Activated CD4-positive, alpha-beta memory T cell treated with anti-CD3 and anti-CD28 coated beads, Interleukin-2, amount 10 ng/mL, durations not matched to agents 7 days and 5 days (primary cell): Measurements from ENCODE around the gene LPXN. TPM values are rescaled to one million over a fixed set of nuclear protein-coding genes. Genes with fewer than 3 reads are reported as not detected.

ENCODE experiments used
- CTCF ChIA-PET: fragments of 350-600 bp; sonication (Branson Sonifier 250); formaldehyde crosslinking; loops from one replicate; lab custom pipeline; 2021; ENCODE audit warnings: antibody characterized with exemption, inconsistent platforms; lab: Charles Lee
- POLR2A ChIA-PET: fragments of 350-600 bp; sonication (Branson Sonifier 250); formaldehyde crosslinking; loops from one replicate; lab custom pipeline; 2021; ENCODE audit warnings: antibody characterized with exemption; lab: Charles Lee
- DNase-seq: peaks from one replicate; pipeline ENCODE4 v3.0.0-alpha.2; 2020
- H3K27ac Mint-ChIP-seq: one replicate; pipeline ENCODE4 v1.8.0; 2021; ENCODE audit warnings: mild to moderate bottlenecking, mixed read lengths
- H3K27me3 Mint-ChIP-seq: one replicate; pipeline ENCODE4 v1.8.0; 2021; ENCODE audit warnings: mixed read lengths
- H3K36me3 Mint-ChIP-seq: one replicate; pipeline ENCODE4 v1.8.0; 2021; ENCODE audit warnings: low read depth, mixed read lengths
- H3K4me1 Mint-ChIP-seq: one replicate; pipeline ENCODE4 v1.8.0; 2021; ENCODE audit warnings: mixed read lengths
- H3K4me3 Mint-ChIP-seq: one replicate; pipeline ENCODE4 v1.8.0; 2021; ENCODE audit warnings: mild to moderate bottlenecking, mixed read lengths
- H3K9me3 Mint-ChIP-seq: one replicate; pipeline ENCODE4 v1.8.0; 2021; ENCODE audit warnings: mixed read lengths
- total RNA-seq, 2 experiments: library from RNA; stranded (reverse); gene quantifications; one replicate each; pipeline ENCODE4 v1.2.3, GENCODE V29; 2021

The LPXN gene
- total RNA-seq: 100 to 1,000 TPM; 137 to 138 TPM

GRCh38 chr11:58575377-58576020, at the start of gene LPXN:
TSS of gene LPXN (minus strand) at chr11:58575856. CDS start at chr11:58575772, 84 bp downstream.
- CTCF ChIA-PET: interaction anchor here (0.8 to 7.9 kb wide), 6 partner anchors 7 to 918 kb away, joined by 3 to 76 read pairs (median 6); partner anchors contain the start of genes CLP1 and DTX4
- Mint-ChIP-seq H3K4me1 (peaks cover 48% of the 10 kb centered on the region), H3K4me3 (peak within 1 kb of the TSS; percentile 90), H3K27me3 (no peaks in the 10 kb centered on the region), H3K27ac (peak within 1 kb of the TSS; percentile 100), H3K36me3 (peaks cover 38% of the 10 kb centered on the region), H3K9me3 (no peaks in the 10 kb centered on the region)
- DNase-seq: peak; percentile 54
- POLR2A ChIA-PET: interaction anchor here (0.6 to 4.4 kb wide), 11 partner anchors 7 to 1066 kb away, joined by 3 to 36 read pairs (median 4); partner anchors contain the start of genes FAM111B and OSBP

GRCh38 chr11:58625086-58625485, 49.4 kb upstream of the LPXN start:
- H3K27me3 Mint-ChIP-seq: no peaks in the 10 kb centered on the region
- ChIA-PET POLR2A (no interaction called here), CTCF (no interaction called here)
- peaks cover 10% of the 10 kb centered on the region for H3K4me1 Mint-ChIP-seq
- DNase-seq: no peak
- H3K36me3 Mint-ChIP-seq: peaks cover 48% of the 10 kb centered on the region
- no peak overlapping the region for H3K4me3 Mint-ChIP-seq
- H3K27ac Mint-ChIP-seq: no peak overlapping the region
- no peaks in the 10 kb centered on the region for H3K9me3 Mint-ChIP-seq

GRCh38 chr11:58622344-58622743, 46.7 kb upstream of the LPXN start, which contains the start of gene CNTF:
TSS of gene CNTF (plus strand) at chr11:58622665. CDS start at chr11:58622753, 88 bp downstream.
- Mint-ChIP-seq H3K4me1 (peaks cover 12% of the 10 kb centered on the region), H3K27ac (no peak within 1 kb of the TSS), H3K36me3 (peaks cover 70% of the 10 kb centered on the region), H3K9me3 (no peaks in the 10 kb centered on the region), H3K4me3 (no peak within 1 kb of the TSS), H3K27me3 (no peaks in the 10 kb centered on the region)
- POLR2A ChIA-PET: interaction anchor here (1.3 kb wide), 1 partner anchor 45 kb away, joined by 3 read pairs; no protein-coding TSS in a partner anchor
- CTCF ChIA-PET: no interaction called here
- DNase-seq: no peak

GRCh38 chr11:58621586-58622262, 46.1 kb upstream of the LPXN start:
- H3K27me3 Mint-ChIP-seq: no peaks in the 10 kb centered on the region
- peaks cover 8% of the 10 kb centered on the region for H3K4me1 Mint-ChIP-seq
- H3K4me3 Mint-ChIP-seq: no peak overlapping the region
- POLR2A ChIA-PET: interaction anchor here (0.6 to 1.3 kb wide), 2 partner anchors 11 to 44 kb away, joined by 3 read pairs; no protein-coding TSS in a partner anchor
- H3K9me3 Mint-ChIP-seq: no peaks in the 10 kb centered on the region
- no peak for DNase-seq
- H3K36me3 Mint-ChIP-seq: peaks cover 72% of the 10 kb centered on the region
- CTCF ChIA-PET: interaction anchor here (1.2 kb wide), 1 partner anchor 8 kb away, joined by 7 read pairs; no protein-coding TSS in a partner anchor
- H3K27ac Mint-ChIP-seq: no peak overlapping the region

GRCh38 chr11:58617976-58618557, 42.4 kb upstream of the LPXN start:
- CTCF ChIA-PET: interaction anchor here (1.1 to 1.5 kb wide), 3 partner anchors 8 to 50 kb away, joined by 3 to 6 read pairs (median 5); no protein-coding TSS in a partner anchor
- no peaks in the 10 kb centered on the region for H3K27me3 Mint-ChIP-seq
- H3K9me3 Mint-ChIP-seq: no peaks in the 10 kb centered on the region
- H3K27ac Mint-ChIP-seq: no peak overlapping the region
- H3K4me1 Mint-ChIP-seq: peaks cover 9% of the 10 kb centered on the region
- DNase-seq: no peak
- POLR2A ChIA-PET: interaction anchor here (1.0 kb wide), 1 partner anchor 41 kb away, joined by 3 read pairs; no protein-coding TSS in a partner anchor
- H3K4me3 Mint-ChIP-seq: no peak overlapping the region
- peaks cover 80% of the 10 kb centered on the region for H3K36me3 Mint-ChIP-seq

GRCh38 chr11:58616594-58616993, 40.9 kb upstream of the LPXN start:
- Mint-ChIP-seq H3K9me3 (no peaks in the 10 kb centered on the region), H3K27ac (no peak overlapping the region), H3K4me1 (peaks cover 16% of the 10 kb centered on the region), H3K4me3 (no peak overlapping the region), H3K27me3 (no peaks in the 10 kb centered on the region), H3K36me3 (peaks cover 78% of the 10 kb centered on the region)
- CTCF ChIA-PET: no interaction called here
- POLR2A ChIA-PET: no interaction called here
- no peak for DNase-seq

- peaks cover 85% of the 10 kb centered on the region for H3K36me3 Mint-ChIP-seq
- peaks cover 18% of the 10 kb centered on the region for H3K4me1 Mint-ChIP-seq
- H3K9me3 Mint-ChIP-seq: no peaks in the 10 kb centered on the region
- H3K27ac Mint-ChIP-seq: no peak overlapping the region
- ChIA-PET POLR2A (no interaction called here), CTCF (no interaction called here)
- H3K27me3 Mint-ChIP-seq: no peaks in the 10 kb centered on the region
- no peak for DNase-seq
- H3K4me3 Mint-ChIP-seq: no peak overlapping the region
Measured at GRCh38 chr11:58615559-58615958, 39.9 kb upstream of the LPXN start.

GRCh38 chr11:58613228-58613627, 37.6 kb upstream of the LPXN start:
- H3K36me3 Mint-ChIP-seq: peaks cover 80% of the 10 kb centered on the region
- POLR2A ChIA-PET: no interaction called here
- CTCF ChIA-PET: no interaction called here
- no peak for DNase-seq
- H3K27me3 Mint-ChIP-seq: no peaks in the 10 kb centered on the region
- H3K9me3 Mint-ChIP-seq: no peaks in the 10 kb centered on the region
- peaks cover 20% of the 10 kb centered on the region for H3K4me1 Mint-ChIP-seq
- no peak overlapping the region for H3K27ac Mint-ChIP-seq
- H3K4me3 Mint-ChIP-seq: no peak overlapping the region

GRCh38 chr11:58609723-58610122, 34.1 kb upstream of the LPXN start:
- peaks cover 67% of the 10 kb centered on the region for H3K36me3 Mint-ChIP-seq

GRCh38 chr11:58608331-58608730, 32.7 kb upstream of the LPXN start:
- no peak for DNase-seq
- POLR2A ChIA-PET: no interaction called here
- Mint-ChIP-seq H3K9me3 (no peaks in the 10 kb centered on the region), H3K4me1 (peaks cover 44% of the 10 kb centered on the region), H3K36me3 (peaks cover 68% of the 10 kb centered on the region), H3K27me3 (no peaks in the 10 kb centered on the region), H3K27ac (no peak overlapping the region), H3K4me3 (no peak overlapping the region)
- CTCF ChIA-PET: no interaction called here

More at GRCh38 chr11:58609723-58610122, 34.1 kb upstream of the LPXN start:
- H3K27ac Mint-ChIP-seq: no peak overlapping the region
- CTCF ChIA-PET: interaction anchor here (0.9 kb wide), 1 partner anchor 42 kb away, joined by 3 read pairs; no protein-coding TSS in a partner anchor
- H3K27me3 Mint-ChIP-seq: no peaks in the 10 kb centered on the region
- no peak for DNase-seq
- no peaks in the 10 kb centered on the region for H3K9me3 Mint-ChIP-seq
- POLR2A ChIA-PET: no interaction called here
- peaks cover 39% of the 10 kb centered on the region for H3K4me1 Mint-ChIP-seq
- no peak overlapping the region for H3K4me3 Mint-ChIP-seq

GRCh38 chr11:58606930-58607714, 31.5 kb upstream of the LPXN start:
- POLR2A ChIA-PET: interaction anchor here (0.7 to 1.5 kb wide), 3 partner anchors 10 to 32 kb away, joined by 3 to 4 read pairs (median 3); no protein-coding TSS in a partner anchor
- CTCF ChIA-PET: interaction anchor here (1.5 kb wide), 1 partner anchor 22 kb away, joined by 9 read pairs; no protein-coding TSS in a partner anchor
- Mint-ChIP-seq H3K4me1 (peaks cover 43% of the 10 kb centered on the region), H3K27ac (no peak overlapping the region), H3K36me3 (peaks cover 70% of the 10 kb centered on the region), H3K4me3 (no peak overlapping the region), H3K27me3 (no peaks in the 10 kb centered on the region), H3K9me3 (no peaks in the 10 kb centered on the region)
- no peak for DNase-seq

- Mint-ChIP-seq H3K27ac (no peak overlapping the region), H3K36me3 (peaks cover 65% of the 10 kb centered on the region), H3K4me3 (no peak overlapping the region), H3K27me3 (no peaks in the 10 kb centered on the region), H3K4me1 (peaks cover 59% of the 10 kb centered on the region), H3K9me3 (no peaks in the 10 kb centered on the region)
- POLR2A ChIA-PET: no interaction called here
- CTCF ChIA-PET: no interaction called here
- no peak for DNase-seq
Measured at GRCh38 chr11:58600510-58600909, 24.9 kb upstream of the LPXN start.
